GM21717 (cell line): ENCODE results near the gene ADAMTS18.
"Not testable (repeated sequence)": the region's sequence is repeated elsewhere in the genome, so short reads cannot be mapped to it uniquely, and the experiment has no call there.

Experiments
- ATAC-seq: cut with Tn5 transposase; IDR thresholded peaks from one replicate; pipeline ENCODE4 v1.9.1; 2021; ENCODE audit warnings: mild to moderate bottlenecking, moderate library complexity; ENCODE audit not compliant: unreplicated experiment

Gene ADAMTS18

DNA sequence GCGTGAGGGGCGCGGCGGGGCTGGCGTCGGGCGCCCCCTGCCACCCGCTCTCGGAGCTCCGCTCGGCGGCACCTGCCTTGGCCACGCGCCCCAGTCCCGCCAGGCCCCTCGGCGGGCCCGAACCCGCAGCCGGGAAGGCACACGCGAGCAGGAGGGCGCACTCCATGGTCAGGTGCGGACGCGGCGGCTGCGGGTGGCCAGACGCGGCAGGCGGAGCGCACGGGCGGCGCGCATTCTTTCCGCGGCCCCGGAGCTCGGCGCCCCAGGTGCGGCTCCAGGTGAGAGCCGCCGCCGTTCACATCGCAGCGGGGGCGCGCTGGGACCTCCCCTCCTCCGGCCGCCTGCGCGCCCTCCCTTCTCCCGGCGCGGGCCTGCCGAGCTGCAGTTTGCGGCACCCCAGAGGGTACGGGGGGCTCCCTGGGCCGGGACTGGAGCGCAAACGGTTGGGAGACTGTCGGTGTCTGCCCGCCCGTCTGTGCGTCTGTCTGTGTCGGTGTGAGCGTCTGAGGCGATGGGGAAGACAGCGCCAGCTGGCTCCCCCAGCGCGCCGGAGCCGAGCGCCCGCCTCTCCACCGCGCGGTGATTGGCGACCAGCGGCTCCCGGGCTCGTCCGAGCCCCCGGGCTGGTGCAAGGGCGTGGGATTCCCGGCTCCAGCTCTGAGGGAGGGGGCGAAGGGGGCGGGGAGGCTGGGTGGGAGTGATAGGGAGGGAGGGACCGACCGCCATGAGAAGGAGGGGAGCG lies at the start of gene ADAMTS18:
Gene ADAMTS18 (minus strand): TSS at position 505 of the 742 bp plus-strand sequence. CDS start 339 bp downstream, at position 166.
- ATAC-seq: no peak

GRCh38 chr16:77480681-77481315 lies 46.0 kb upstream of the ADAMTS18 start:
- ATAC-seq: no peak

DNA sequence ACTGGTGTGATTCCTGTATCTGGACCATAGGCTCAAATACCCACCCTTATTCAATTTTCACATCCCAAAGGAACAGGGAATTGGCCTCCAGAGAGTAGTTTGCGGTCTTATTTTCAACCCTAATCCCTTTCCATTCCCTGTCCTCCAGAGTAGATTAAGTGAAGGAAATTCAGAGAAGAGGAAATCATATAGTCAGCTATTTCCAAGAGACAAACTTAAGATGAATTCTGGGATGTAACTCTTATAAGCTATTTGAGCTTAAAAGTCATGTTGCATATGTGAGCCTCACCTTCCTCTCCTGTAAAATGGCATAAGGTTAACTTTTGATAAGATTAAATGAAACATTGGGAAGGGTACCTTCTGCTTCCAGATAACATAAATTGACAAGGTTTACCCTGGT lies 37.4 kb upstream of the ADAMTS18 start:
- ATAC-seq: no peak

DNA sequence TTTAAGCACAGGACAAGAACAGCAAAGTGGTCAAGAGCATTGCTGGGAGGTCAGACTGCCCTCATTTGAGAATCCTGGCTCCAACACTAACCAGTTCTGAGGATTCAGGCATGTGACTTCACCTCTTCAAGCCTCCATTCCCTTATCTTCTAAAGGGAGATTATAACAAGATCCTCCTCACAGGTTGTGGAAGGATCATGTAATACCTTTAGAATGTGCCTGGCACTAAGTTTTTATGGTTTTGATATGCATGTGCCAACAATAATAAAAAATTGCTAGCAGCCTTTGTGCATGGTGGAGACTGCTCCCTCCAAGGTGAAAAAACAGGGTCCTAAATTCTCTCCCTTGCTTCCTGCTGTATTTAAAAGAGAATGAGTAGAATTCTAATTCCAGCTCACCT lies 36.0 kb upstream of the ADAMTS18 start:
- ATAC-seq: no peak

- ATAC-seq: no peak
These were observed 34.8 kb upstream of the ADAMTS18 start for GRCh38 chr16:77469634-77470033.

- no peak for ATAC-seq
These were observed 34.0 kb upstream of the ADAMTS18 start for GRCh38 chr16:77468831-77469230.

GRCh38 chr16:77467821-77468335 lies 33.0 kb upstream of the ADAMTS18 start:
- ATAC-seq: no peak

- not testable (repeated sequence) for ATAC-seq
These were observed 28.8 kb upstream of the ADAMTS18 start for GRCh38 chr16:77463659-77464058.

DNA sequence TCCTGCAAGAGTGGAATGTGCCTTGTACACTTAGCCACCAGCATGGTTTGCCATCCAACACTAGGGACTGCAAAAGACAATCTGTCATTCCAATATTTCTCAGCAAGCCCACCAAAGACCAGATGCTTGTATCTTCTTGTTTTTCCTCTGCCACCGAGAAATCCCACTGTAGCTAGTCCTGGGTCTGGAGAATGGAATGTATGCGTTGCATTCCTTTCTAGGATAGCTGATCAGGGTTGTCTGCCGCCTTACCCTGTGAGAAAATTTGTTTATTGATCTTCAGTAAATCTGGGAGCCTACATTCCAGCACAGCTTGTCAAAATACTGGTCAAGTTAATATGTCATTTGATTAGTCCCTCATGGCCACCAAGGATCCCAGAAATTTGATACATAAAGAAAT lies 28.1 kb upstream of the ADAMTS18 start:
- no peak for ATAC-seq

DNA sequence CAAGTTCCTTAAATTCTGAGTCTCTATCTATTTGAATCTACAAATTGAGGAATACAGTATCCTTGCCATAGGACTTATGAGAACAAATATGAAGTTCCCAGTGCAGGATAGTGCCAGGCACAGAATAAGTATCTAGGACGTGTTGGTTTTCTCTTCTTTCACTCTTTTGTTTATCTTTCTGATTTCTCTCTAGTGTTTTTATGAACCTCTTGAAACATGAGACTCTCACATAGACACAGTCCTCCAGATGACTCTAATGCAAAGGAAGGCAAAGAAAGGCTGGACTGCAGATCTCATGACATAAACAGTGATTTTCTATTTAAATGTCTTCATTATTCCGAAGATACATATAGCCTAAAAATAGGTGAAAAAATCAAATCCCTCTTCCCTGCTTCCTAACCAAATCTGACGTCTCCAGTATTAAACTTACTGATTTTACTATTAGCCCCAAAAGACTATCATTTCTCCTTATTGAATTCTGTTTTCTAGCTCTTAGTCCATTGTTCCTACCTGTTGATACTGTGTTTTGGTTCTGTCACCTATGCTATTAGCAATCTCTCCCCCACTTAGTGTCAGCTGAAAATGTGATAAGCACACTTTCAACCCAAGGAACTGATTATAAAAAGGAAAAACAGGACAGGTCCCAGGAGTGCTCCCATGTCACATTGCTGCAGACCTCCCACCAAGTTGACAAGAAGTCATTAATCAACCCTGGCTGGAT lies 24.9 kb upstream of the ADAMTS18 start:
- ATAC-seq: no peak

GRCh38 chr16:77457046-77457445 lies 22.2 kb upstream of the ADAMTS18 start:
- no peak for ATAC-seq

DNA sequence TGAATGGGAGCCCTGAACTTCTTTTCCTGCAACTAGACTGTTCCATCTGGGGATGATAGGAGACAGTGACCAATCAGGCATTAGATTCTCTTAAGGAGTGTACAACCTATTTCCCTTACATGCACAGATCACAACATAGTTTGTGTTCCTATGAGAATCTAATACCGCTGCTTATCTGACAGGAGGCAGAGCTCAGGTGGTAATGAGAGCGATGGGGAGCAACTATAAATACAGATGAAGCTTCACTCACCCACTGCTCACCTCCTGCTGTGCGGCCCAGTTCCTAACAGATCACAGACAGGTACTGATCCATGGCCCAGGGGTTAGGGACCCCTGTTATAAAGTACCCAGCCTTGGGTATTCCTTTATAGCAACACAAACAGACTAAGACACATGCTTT lies 17.4 kb upstream of the ADAMTS18 start:
- ATAC-seq: no peak

- no peak for ATAC-seq
These were observed 16.1 kb upstream of the ADAMTS18 start for GRCh38 chr16:77450790-77451487.

DNA sequence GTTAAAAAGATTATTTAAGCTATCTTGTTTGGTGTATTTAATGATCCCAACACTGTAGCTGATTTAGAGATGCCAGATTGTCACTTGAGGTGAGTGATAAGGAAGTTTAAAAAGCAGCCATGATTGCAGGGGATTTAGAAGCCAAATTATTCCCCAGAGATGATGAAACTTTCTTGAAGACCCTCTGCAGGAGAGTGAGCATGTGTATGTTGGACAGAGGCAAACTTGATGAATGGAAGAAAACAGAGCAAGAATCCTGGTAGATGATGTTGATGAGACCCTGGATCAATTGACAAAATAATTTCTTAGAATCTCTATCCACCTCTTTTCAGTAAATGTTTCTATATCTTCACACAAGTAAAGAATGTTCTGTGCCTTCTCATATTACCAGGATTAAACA lies 14.4 kb upstream of the ADAMTS18 start:
- no peak for ATAC-seq

- ATAC-seq: no peak
These were observed 10.5 kb upstream of the ADAMTS18 start for GRCh38 chr16:77445324-77445723.

GRCh38 chr16:77444147-77444460 lies 9.3 kb upstream of the ADAMTS18 start:
- no peak for ATAC-seq

DNA sequence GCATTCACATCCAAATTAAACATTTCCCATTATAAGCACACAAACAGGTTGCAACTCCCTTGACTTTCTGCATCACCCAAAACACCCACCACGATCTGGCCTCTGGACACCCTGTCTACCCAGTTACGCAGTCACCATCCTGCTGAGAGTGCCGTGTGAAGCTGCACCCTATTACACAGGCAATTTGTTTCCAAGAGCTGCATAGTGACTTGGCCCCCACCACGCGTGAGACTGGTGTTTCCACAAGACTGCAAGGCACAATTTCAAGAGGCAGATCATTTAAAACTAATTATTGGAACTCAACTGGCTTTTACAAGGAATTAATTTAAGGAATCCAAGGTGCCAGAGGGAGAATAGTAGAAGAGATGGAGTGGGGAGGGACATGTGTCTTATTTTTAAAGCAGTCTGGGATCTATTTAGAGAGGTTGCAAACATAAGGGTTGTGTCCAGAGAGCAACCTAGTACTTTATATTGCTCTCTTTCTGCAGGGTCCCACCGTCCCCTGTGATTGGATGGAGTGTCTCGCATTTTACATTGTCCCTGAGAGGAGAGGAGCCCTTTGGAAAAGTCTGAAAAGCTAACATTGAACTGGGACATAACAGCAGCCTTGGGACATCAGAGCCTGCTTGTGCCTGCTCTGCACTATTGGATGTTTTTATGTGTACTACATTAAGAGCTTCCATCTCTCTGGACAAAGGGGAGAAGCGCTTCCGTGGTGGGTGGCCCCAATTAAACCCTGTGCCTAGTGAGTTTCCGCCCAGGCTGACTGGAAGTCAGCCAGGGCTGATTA lies 8.7 kb upstream of the ADAMTS18 start:
- no peak for ATAC-seq

DNA sequence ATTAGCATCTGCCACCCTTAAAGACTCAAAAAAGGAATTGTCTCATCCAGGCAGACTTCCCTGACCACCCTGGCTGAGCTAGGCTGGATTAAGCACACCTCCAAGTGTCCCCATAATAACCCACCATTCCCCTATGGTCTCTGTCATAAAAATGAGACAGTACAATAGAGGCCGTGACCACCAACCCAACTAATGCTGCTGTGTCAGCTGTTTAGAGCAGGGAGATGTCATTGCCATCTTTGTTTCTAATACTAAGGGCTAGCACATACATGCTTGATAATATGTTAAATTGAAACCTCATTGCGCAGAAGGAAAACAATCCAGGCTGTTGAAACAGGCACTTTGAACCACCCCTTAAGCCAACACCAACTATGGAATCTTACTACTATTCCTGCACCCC lies 7.2 kb upstream of the ADAMTS18 start:
- ATAC-seq: no peak

DNA sequence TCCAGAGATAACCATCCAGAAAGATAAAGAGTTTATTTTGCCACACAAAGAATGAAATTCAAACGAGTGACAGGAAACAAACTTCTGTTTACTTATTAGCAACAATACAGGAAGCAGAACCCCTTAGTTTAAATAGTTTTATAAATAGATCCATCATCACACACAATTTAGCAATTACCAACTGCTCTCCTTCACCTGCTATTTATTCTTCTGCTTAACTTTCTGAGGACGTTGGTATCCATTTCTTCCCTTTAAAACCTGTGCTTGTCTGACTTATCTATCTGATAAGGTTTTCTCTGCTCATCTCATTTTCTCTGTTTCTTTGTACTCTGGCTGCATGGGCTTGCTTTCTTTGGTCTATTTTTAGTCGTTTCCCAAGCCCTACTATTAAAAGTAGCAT lies 4.3 kb upstream of the ADAMTS18 start:
- ATAC-seq: no peak

GRCh38 chr16:77437859-77438258 lies 3.0 kb upstream of the ADAMTS18 start:
- no peak for ATAC-seq
